Ishikawa (cell line): ENCODE measurements around the gene BTAF1.

Experiments used
- CEBPB ChIP-seq: IDR thresholded peaks from 2 replicates; pipeline ENCODE4 v1.6.1; 2012
- CREB1 ChIP-seq: IDR thresholded peaks from 2 replicates; pipeline ENCODE4 v1.6.1; 2012; ENCODE audit warnings: low read depth
- EGR1 ChIP-seq: IDR thresholded peaks from 2 replicates; pipeline ENCODE4 v1.6.1; 2012
- EP300 ChIP-seq: IDR thresholded peaks from 2 replicates; pipeline ENCODE4 v1.6.1; 2012; ENCODE audit warnings: borderline replicate concordance
- FOXM1 ChIP-seq: IDR thresholded peaks from 2 replicates; pipeline ENCODE4 v1.6.1; 2012; ENCODE audit warnings: low read depth, borderline replicate concordance
- NFIC ChIP-seq: IDR thresholded peaks from 2 replicates; pipeline ENCODE4 v1.6.1; 2012
- RAD21 ChIP-seq: IDR thresholded peaks from 2 replicates; pipeline ENCODE4 v1.6.1; 2012; ENCODE audit warnings: low read depth
- TAF1 ChIP-seq: IDR thresholded peaks from 2 replicates; pipeline ENCODE4 v1.6.1; 2012; ENCODE audit warnings: low read depth, mild to moderate bottlenecking
- TCF12 ChIP-seq: IDR thresholded peaks from 2 replicates; pipeline ENCODE4 v1.6.1; 2012; ENCODE audit warnings: low read depth
- TEAD4 ChIP-seq: IDR thresholded peaks from 2 replicates; pipeline ENCODE4 v1.6.1; 2012
- YY1 ChIP-seq: IDR thresholded peaks from 2 replicates; pipeline ENCODE4 v1.6.1; 2012; ENCODE audit warnings: low read depth
- ZBTB7A ChIP-seq: IDR thresholded peaks from 2 replicates; pipeline ENCODE4 v1.6.1; 2012; ENCODE audit warnings: low read depth
- TF ChIP-seq, protein P1 (sequence below): IDR thresholded peaks from 2 replicates; pipeline ENCODE4 v1.6.1; 2012
- TF ChIP-seq, protein P2 (sequence below): IDR thresholded peaks from 2 replicates; pipeline ENCODE4 v1.6.1; 2012
- TF ChIP-seq, protein P3 (sequence below): IDR thresholded peaks from 2 replicates; pipeline ENCODE4 v1.6.1; 2012; ENCODE audit warnings: low read depth, mild to moderate bottlenecking

BTAF1 gene

DNA sequence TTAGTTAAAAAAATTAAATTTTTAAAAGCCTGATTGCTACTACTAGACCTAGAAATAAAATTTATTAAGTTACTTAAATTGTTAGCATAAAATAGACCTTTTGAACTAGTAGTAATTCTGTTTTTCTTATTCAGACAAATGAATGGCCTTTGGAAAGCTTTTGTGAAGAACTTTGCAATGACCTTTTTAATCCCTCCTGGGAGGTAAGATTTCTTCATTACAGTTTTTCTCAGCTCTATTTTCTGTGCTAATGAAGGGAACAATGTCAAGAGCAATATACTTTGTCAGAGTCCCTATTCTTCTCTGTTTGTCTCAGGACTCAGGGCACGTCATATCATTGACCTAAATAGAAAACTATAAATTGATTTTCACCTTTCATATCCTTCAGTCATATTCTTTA, 33.5 kb downstream of the BTAF1 start:
- TF ChIP-seq TCF12: no peak
- TF ChIP-seq RAD21: no peak
- TF ChIP-seq EP300: no peak
- TF ChIP-seq YY1: no peak
- TF ChIP-seq CREB1: no peak

- TF ChIP-seq RAD21 (no peak), NFIC (no peak), CREB1 (no peak), CEBPB (no peak), TAF1 (no peak), EGR1 (no peak), YY1 (no peak), EP300 (no peak), TCF12 (no peak), ZBTB7A (no peak), TEAD4 (no peak), FOXM1 (no peak)
- TF ChIP-seq, protein P1, sequence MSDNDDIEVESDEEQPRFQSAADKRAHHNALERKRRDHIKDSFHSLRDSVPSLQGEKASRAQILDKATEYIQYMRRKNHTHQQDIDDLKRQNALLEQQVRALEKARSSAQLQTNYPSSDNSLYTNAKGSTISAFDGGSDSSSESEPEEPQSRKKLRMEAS: no peak
- TF ChIP-seq, protein P2, sequence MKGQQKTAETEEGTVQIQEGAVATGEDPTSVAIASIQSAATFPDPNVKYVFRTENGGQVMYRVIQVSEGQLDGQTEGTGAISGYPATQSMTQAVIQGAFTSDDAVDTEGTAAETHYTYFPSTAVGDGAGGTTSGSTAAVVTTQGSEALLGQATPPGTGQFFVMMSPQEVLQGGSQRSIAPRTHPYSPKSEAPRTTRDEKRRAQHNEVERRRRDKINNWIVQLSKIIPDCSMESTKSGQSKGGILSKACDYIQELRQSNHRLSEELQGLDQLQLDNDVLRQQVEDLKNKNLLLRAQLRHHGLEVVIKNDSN: no peak
- TF ChIP-seq, protein P3, sequence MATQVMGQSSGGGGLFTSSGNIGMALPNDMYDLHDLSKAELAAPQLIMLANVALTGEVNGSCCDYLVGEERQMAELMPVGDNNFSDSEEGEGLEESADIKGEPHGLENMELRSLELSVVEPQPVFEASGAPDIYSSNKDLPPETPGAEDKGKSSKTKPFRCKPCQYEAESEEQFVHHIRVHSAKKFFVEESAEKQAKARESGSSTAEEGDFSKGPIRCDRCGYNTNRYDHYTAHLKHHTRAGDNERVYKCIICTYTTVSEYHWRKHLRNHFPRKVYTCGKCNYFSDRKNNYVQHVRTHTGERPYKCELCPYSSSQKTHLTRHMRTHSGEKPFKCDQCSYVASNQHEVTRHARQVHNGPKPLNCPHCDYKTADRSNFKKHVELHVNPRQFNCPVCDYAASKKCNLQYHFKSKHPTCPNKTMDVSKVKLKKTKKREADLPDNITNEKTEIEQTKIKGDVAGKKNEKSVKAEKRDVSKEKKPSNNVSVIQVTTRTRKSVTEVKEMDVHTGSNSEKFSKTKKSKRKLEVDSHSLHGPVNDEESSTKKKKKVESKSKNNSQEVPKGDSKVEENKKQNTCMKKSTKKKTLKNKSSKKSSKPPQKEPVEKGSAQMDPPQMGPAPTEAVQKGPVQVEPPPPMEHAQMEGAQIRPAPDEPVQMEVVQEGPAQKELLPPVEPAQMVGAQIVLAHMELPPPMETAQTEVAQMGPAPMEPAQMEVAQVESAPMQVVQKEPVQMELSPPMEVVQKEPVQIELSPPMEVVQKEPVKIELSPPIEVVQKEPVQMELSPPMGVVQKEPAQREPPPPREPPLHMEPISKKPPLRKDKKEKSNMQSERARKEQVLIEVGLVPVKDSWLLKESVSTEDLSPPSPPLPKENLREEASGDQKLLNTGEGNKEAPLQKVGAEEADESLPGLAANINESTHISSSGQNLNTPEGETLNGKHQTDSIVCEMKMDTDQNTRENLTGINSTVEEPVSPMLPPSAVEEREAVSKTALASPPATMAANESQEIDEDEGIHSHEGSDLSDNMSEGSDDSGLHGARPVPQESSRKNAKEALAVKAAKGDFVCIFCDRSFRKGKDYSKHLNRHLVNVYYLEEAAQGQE: no peak
Observed at GRCh38 chr10:91969297-91969696, 45.7 kb downstream of the BTAF1 start.

- TF ChIP-seq, protein P2: no peak
- no peak for TF ChIP-seq TCF12
- TF ChIP-seq CEBPB: no peak
- no peak for TF ChIP-seq EP300
- TF ChIP-seq FOXM1: no peak
- no peak for TF ChIP-seq CREB1
- no peak for TF ChIP-seq RAD21
- TF ChIP-seq YY1: no peak
- TF ChIP-seq ZBTB7A: no peak
- no peak for TF ChIP-seq TAF1
Observed at GRCh38 chr10:91974960-91975359, 51.4 kb downstream of the BTAF1 start.

GRCh38 chr10:91975438-91975837, 51.9 kb downstream of the BTAF1 start:
- TF ChIP-seq, protein P3: no peak
- TF ChIP-seq EP300: no peak
- TF ChIP-seq CREB1: no peak
- no peak for TF ChIP-seq TCF12
- TF ChIP-seq TAF1: no peak
- TF ChIP-seq RAD21: no peak
- TF ChIP-seq ZBTB7A: no peak
- no peak for TF ChIP-seq EGR1
- no peak for TF ChIP-seq NFIC
- no peak for TF ChIP-seq FOXM1
- TF ChIP-seq, protein P2: no peak
- TF ChIP-seq TEAD4: no peak
- TF ChIP-seq CEBPB: no peak
- TF ChIP-seq, protein P1: no peak
- TF ChIP-seq YY1: no peak

DNA sequence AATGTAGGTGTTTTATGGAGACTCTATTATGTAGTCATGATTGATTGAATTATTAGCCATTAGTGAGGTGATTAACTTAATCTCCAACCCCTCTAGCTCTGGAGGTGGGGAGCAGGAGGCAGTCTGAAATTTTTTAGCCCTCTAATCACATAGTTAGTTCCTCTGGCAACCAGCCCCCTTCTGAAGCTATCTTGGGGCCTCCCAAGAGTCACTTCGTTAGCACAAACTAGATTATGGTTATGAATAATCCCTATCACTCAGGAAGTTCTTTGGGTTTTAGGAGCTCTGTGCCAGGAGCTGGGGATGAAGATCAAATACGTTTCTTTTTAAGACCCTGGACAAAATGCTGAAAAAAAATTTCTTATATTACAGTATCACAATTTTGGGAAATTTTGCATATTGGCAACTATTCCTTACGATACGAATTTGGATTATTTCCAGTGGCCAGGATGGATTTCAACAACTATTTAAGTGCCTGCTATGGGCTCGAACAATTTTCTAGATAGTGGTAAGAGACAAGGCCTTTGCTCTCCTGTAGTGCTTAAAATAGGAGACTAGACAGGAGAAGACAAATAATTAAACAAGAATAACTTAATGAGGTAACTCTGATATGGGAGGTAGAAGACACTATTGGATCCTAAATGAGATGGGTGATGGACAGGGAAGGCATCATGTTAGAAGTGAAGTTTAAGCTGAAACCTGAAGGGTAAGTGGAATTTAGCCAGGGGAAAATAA, 52.9 kb downstream of the BTAF1 start:
- TF ChIP-seq YY1 (no peak), TAF1 (no peak), CEBPB (no peak), TEAD4 (no peak), EGR1 (no peak), TCF12 (no peak), RAD21 (no peak)
- TF ChIP-seq, protein P1: no peak
- TF ChIP-seq, protein P2: no peak
